ENCODE data around the gene MSX2. TPM values are rescaled to one million over a fixed set of nuclear protein-coding genes. Genes with fewer than 3 reads are reported as not detected.

MSX2 gene
- total and polyA plus RNA-seq, 2 of the 8 experiments (the other 6 are each of a cell fraction or from before 2014, with no cell fraction given), result 0.24 to 0.47 TPM

GRCh38 chr5:174729075-174729680, 4.8 kb downstream of the MSX2 start:
- Histone ChIP-seq H3K4me3 (ENCODE audit: extremely low read depth in 1 of 4, insufficient read depth in 2 of 4, low read depth in 3 of 4, low read length in 4 of 4) (peak overlapping the region in 2 of 4 experiments; percentile 14 to 44; a peak in 3 of 8 replicates), H4K5ac (ENCODE audit: insufficient read length, low read depth, low read length) (no peak overlapping the region), H3K27ac (ENCODE audit: low read depth, low read length) (no peak overlapping the region), H3K9ac (replicated peaks in 1 of 4; ENCODE audit: extremely low read depth in 1 of 4, low read depth in 3 of 4, low read length in 3 of 4) (no peak overlapping the region), H3K56ac (replicated peaks; ENCODE audit: insufficient read length, low read depth, low read length) (no peak overlapping the region), H3K9me3 (ENCODE audit: insufficient read depth in 2 of 2, low read depth in 1 of 2, low read length in 1 of 2) (no peaks in the 10 kb centered on the region), H4K8ac (ENCODE audit: extremely low read depth, insufficient read depth, low read length) (no peak overlapping the region), H2BK5ac (ENCODE audit: low read depth, low read length) (no peak overlapping the region), H3K23me2 (ENCODE audit: low read depth, low read length) (peaks cover 8% of the 10 kb centered on the region; the same call in 1 of the 2 replicates), H3K36me3 (ENCODE audit: control insufficient read depth in 2 of 4, insufficient read depth in 4 of 4, low read length in 3 of 4) (peaks cover 0 to 4% (median 0%) of the 10 kb centered on the region in 4 experiments; a peak in 1 of 8 replicates), H2AK5ac (ENCODE audit: low read depth, low read length) (no peak overlapping the region), H3K79me1 (ENCODE audit: low read depth, low read length) (no peaks in the 10 kb centered on the region), H3K4me2 (ENCODE audit: insufficient read depth in 1 of 2, low read depth in 2 of 2, low read length in 2 of 2) (peak overlapping the region; percentile 62 to 77; a peak in 3 of 4 replicates), H2BK12ac (ENCODE audit: low read depth, low read length) (no peak overlapping the region), H4K91ac (replicated peaks; ENCODE audit: insufficient read length, low read length) (no peak overlapping the region), H3K4ac (replicated peaks; ENCODE audit: insufficient read length, low read depth, low read length) (no peak overlapping the region), H3K14ac (ENCODE audit: insufficient read length) (no peak overlapping the region), H2BK15ac (ENCODE audit: low read length) (no peak overlapping the region), H2AFZ (ENCODE audit: low read length) (no peak overlapping the region), H3K18ac (ENCODE audit: extremely low read depth, low read length) (no peak overlapping the region), H3K4me1 (replicated peaks in 1 of 4; ENCODE audit: control insufficient read depth in 3 of 4, insufficient read depth in 4 of 4, low read length in 3 of 4) (peaks cover 8 to 39% (median 14%) of the 10 kb centered on the region in 4 experiments), H2BK20ac (ENCODE audit: low read length) (no peak overlapping the region), H3K79me2 (ENCODE audit: control insufficient read depth in 1 of 2, insufficient read depth in 2 of 2, low read length in 2 of 2) (no peaks in the 10 kb centered on the region), H3K27me3 (replicated peaks in 1 of 4; ENCODE audit: control insufficient read depth in 3 of 4, extremely low read depth in 1 of 4, insufficient read depth in 3 of 4, low read length in 3 of 4) (peaks cover 85 to 98% (median 94%) of the 10 kb centered on the region in 4 experiments), H4K20me1 (replicated peaks in 1 of 2; ENCODE audit: control insufficient read depth in 1 of 2, insufficient read depth in 2 of 2, low read length in 2 of 2) (peaks cover 22 to 32% of the 10 kb centered on the region in 2 experiments), H2BK120ac (replicated peaks; ENCODE audit: low read depth, low read length) (no peak overlapping the region), H3K23ac (ENCODE audit: insufficient read length) (no peak overlapping the region)
- DNase-seq (ENCODE audit: low read depth in 1 of 2, low spot score in 2 of 2) (peak in 1 of 2 experiments; percentile 68), FAIRE-seq (peak; percentile 60)
- WGBS, 2 experiments (ENCODE audit: extremely low coverage in 1 of 2, insufficient coverage in 1 of 2, insufficient read length in 1 of 2, insufficient replicate concordance in 2 of 2, low coverage in 1 of 2, low lambda C conversion rate in 2 of 2, missing lambda C conversion rate in 1 of 2), result 5% methylated on average over 18 of the region's 18 CpGs; no CpG with 5 or more reads in 1 of the 2 experiments
- POLR2A ChIA-PET (ENCODE audit: partially characterized antibody), result interaction anchor here (1.0 kb wide), 1 partner anchor 1497 kb away, joined by 3 read pairs; no protein-coding TSS in a partner anchor
- CTCF ChIA-PET (ENCODE audit: partially characterized antibody), result interaction anchor here (0.6 to 3.9 kb wide), 5 partner anchors 9 to 770 kb away, joined by 3 to 21 read pairs (median 3); no protein-coding TSS in a partner anchor
- no peak for TF ChIP-seq ASH2L (IDR thresholded peaks at IDR 0.05; ENCODE audit: low read length)
- TF ChIP-seq JUND (IDR thresholded peaks at IDR 0.05; ENCODE audit: low read length), result no peak
- TF ChIP-seq SUZ12 (IDR thresholded peaks at IDR 0.05; ENCODE audit: low read length), result peak; percentile 80
